ENCODE results near the gene RRM1. TPM values are rescaled to one million over a fixed set of nuclear protein-coding genes. Genes with fewer than 3 reads are reported as not detected.

RRM1 gene
- total RNA-seq, 1 experiment from 2014 or later = 184 TPM

- H3K4me1 ChIP-seq (ENCODE audit: insufficient read depth, low read length, poor library complexity, severe bottlenecking) = no peaks in the 10 kb centered on the region
Observed at GRCh38 chr11:4084406-4085125, 10.0 kb upstream of the RRM1 start.

GRCh38 chr11:4085575-4085974 is 9.0 kb upstream of the RRM1 start:
- intact Hi-C loops (cut with micrococcal nuclease; ENCODE audit: unreplicated experiment) = no loop called here
- no peaks in the 10 kb centered on the region for H3K9me3 ChIP-seq (ENCODE audit: low read depth, low read length, poor library complexity, severe bottlenecking)
- BruUV-seq (replicated peaks) = no TSS peak
- CTCF ChIA-PET = no interaction called here
- TF ChIP-seq CTCF (conservative IDR thresholded peaks at IDR 0.05; ENCODE audit: low read depth, low read length) = no peak
- TF ChIP-seq EZH2 (IDR thresholded peaks at IDR 0.05; ENCODE audit: borderline replicate concordance, low read depth, low read length, poor library complexity, severe bottlenecking) = no peak
- H3K36me3 ChIP-seq (ENCODE audit: insufficient read depth, low read length, poor library complexity, severe bottlenecking) = no peaks in the 10 kb centered on the region
- no peaks in the 10 kb centered on the region for H3K4me1 ChIP-seq (ENCODE audit: insufficient read depth, low read length, poor library complexity, severe bottlenecking)
- POLR2A ChIA-PET (ENCODE audit: low non-redundant PET) = no interaction called here
- no peaks in the 10 kb centered on the region for H3K27me3 ChIP-seq (replicated peaks; ENCODE audit: insufficient read depth, low read depth, low read length, poor library complexity)
- no peak overlapping the region for H3K4me3 ChIP-seq (ENCODE audit: low read depth, low read length, poor library complexity, severe bottlenecking)
- DNase-seq (ENCODE audit: low spot score) = no peak
- no peak overlapping the region for H3K27ac ChIP-seq (ENCODE audit: low read depth, low read length, poor library complexity, severe bottlenecking)

More at GRCh38 chr11:4084406-4085125, 10.0 kb upstream of the RRM1 start:
- H3K4me3 ChIP-seq (ENCODE audit: low read depth, low read length, poor library complexity, severe bottlenecking) = no peak overlapping the region
- H3K27ac ChIP-seq (ENCODE audit: low read depth, low read length, poor library complexity, severe bottlenecking) = no peak overlapping the region
- H3K9me3 ChIP-seq (ENCODE audit: low read depth, low read length, poor library complexity, severe bottlenecking) = no peaks in the 10 kb centered on the region
- H3K27me3 ChIP-seq (replicated peaks; ENCODE audit: insufficient read depth, low read depth, low read length, poor library complexity) = no peaks in the 10 kb centered on the region
- intact Hi-C loops (cut with micrococcal nuclease; ENCODE audit: unreplicated experiment) = no loop called here
- H3K36me3 ChIP-seq (ENCODE audit: insufficient read depth, low read length, poor library complexity, severe bottlenecking) = no peaks in the 10 kb centered on the region
- no peak for DNase-seq (ENCODE audit: low spot score)
- no TSS peak for BruUV-seq (replicated peaks)
- TF ChIP-seq CTCF (conservative IDR thresholded peaks at IDR 0.05; ENCODE audit: low read depth, low read length) (no peak), EZH2 (IDR thresholded peaks at IDR 0.05; ENCODE audit: borderline replicate concordance, low read depth, low read length, poor library complexity, severe bottlenecking) (no peak)
- ChIA-PET POLR2A (ENCODE audit: low non-redundant PET) (no interaction called here), CTCF (no interaction called here)

GRCh38 chr11:4086575-4087353 is 7.8 kb upstream of the RRM1 start:
- CTCF ChIA-PET = no interaction called here
- Histone ChIP-seq H3K9me3 (ENCODE audit: low read depth, low read length, poor library complexity, severe bottlenecking) (no peaks in the 10 kb centered on the region), H3K36me3 (ENCODE audit: insufficient read depth, low read length, poor library complexity, severe bottlenecking) (no peaks in the 10 kb centered on the region), H3K27ac (ENCODE audit: low read depth, low read length, poor library complexity, severe bottlenecking) (no peak overlapping the region), H3K4me3 (ENCODE audit: low read depth, low read length, poor library complexity, severe bottlenecking) (no peak overlapping the region), H3K4me1 (ENCODE audit: insufficient read depth, low read length, poor library complexity, severe bottlenecking) (no peaks in the 10 kb centered on the region), H3K27me3 (replicated peaks; ENCODE audit: insufficient read depth, low read depth, low read length, poor library complexity) (no peaks in the 10 kb centered on the region)
- intact Hi-C loops (cut with micrococcal nuclease; ENCODE audit: unreplicated experiment) = no loop called here
- POLR2A ChIA-PET (ENCODE audit: low non-redundant PET) = no interaction called here
- DNase-seq (ENCODE audit: low spot score) = no peak
- TF ChIP-seq EZH2 (IDR thresholded peaks at IDR 0.05; ENCODE audit: borderline replicate concordance, low read depth, low read length, poor library complexity, severe bottlenecking) = no peak
- no peak for TF ChIP-seq CTCF (conservative IDR thresholded peaks at IDR 0.05; ENCODE audit: low read depth, low read length)
- no TSS peak for BruUV-seq (replicated peaks)

All from A673 (cell line).